HG03196 (cell line): ENCODE results near the gene ADH5.
"Not testable (repeated sequence)": the region's sequence is repeated elsewhere in the genome, so short reads cannot be mapped to it uniquely, and the experiment has no call there.

Source experiments
- ATAC-seq: cut with Tn5 transposase; IDR thresholded peaks from one replicate; pipeline ENCODE4 v1.9.1; 2021; ENCODE audit not compliant: unreplicated experiment

ADH5 gene

GRCh38 chr4:99088023-99088449 lies 552 bp downstream of the ADH5 start:
- peak; percentile 25 for ATAC-seq

DNA sequence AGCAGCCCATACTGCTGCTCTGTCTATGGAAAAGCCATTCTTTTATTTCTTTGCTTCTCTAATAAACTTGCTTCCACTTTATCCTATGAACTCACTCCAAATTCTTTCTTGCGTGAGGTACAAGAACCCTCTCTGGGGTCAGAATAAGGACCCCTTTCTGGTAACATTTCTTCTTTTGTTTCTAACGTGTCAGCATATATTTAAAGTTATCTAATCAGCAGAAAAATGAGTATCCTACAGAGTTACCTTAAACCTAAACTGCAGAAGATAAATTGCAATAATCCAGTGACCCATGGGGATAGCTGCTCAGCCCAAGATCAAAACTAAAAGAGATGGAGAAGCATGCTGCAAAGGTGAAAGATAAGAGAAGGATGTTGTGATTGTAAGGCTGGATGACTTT lies 4.0 kb downstream of the ADH5 start:
- no peak for ATAC-seq

- no peak for ATAC-seq
Observed at GRCh38 chr4:99082192-99082591, 6.4 kb downstream of the ADH5 start.

GRCh38 chr4:99080869-99081268 lies 7.7 kb downstream of the ADH5 start:
- ATAC-seq = not testable (repeated sequence)

DNA sequence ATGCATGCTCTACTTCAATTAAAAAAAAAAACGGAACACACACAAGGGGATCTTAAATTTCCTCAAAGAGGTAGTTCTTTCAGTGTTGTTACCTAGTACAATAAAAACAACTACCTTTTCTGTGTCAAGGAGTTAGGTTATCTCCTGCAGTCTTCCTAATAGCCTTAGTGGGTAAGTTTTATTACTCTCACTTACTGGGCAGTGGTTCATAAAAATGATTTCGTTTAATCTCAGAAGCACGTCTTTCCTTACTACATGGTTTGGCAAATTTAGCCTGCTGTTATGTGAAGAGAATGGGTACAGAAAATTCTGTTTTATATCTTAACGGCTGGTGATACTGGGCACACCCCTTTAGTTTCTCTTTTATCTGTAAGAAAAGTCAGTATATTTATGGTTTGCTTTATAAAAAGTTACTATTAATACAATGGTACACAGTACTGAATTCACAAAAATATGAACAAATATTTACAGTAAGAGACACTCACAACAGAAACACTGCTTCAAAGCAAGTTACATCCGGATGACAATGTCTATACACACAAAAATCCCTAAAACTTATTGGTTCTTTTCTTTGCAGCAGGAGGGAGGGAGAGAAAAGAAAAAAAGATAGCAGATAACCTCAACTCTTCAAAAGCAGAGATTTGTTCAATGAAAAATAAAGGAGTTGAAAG lies 8.8 kb downstream of the ADH5 start:
- ATAC-seq = no peak

- ATAC-seq = no peak
Observed at GRCh38 chr4:99078931-99079624, 9.5 kb downstream of the ADH5 start.

DNA sequence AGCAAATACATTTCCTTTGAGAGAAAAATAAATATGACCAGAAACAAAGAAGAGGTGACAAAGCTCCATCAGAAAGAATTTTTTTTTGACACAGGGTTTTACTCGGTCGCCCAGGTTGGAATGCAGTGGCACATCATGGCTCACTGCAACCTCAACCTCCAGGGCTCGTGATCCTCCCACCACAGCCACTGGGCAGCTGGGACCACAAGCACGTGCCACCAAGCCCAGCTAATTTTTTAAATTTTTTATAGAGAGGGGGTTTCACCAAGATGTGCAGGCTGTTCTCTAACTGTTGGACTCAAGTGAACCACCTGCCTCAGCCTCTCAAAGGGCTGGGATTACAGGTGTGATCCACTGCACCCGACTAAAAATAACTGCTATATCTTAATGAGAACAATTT lies 10.3 kb downstream of the ADH5 start:
- ATAC-seq = no peak

- no peak for ATAC-seq
Observed at GRCh38 chr4:99077177-99077576, 11.4 kb downstream of the ADH5 start.

DNA sequence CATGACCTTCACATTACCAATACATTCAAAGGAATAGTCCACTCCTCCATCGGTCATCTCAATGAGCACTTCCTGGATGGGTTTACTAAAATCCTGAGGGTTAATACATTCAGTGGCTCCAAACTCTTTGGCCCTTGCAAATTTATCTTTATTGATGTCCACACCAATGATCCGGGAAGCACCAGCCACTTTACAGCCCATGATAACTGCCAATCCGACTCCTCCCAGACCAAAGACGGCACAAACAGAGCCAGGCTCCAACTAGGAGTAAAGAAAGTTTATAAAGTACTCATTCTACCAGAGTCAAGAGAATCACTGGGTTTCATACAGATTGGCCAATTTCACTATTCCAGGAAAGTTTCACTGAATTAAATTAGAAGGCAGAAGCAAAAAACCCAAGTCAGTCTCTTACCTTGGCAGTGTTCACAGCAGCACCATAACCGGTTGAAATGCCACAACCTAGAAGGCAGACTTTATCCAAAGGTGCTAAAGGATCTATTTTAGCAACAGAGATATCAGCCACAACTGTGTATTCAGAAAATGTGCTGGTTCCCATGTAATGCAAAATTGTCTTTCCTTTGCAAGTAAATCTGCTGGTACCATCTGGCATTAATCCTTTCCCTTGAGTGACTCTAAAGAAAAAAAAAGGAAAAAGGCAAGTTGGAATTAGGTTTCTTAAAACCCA lies 12.2 kb downstream of the ADH5 start:
- ATAC-seq = no peak

DNA sequence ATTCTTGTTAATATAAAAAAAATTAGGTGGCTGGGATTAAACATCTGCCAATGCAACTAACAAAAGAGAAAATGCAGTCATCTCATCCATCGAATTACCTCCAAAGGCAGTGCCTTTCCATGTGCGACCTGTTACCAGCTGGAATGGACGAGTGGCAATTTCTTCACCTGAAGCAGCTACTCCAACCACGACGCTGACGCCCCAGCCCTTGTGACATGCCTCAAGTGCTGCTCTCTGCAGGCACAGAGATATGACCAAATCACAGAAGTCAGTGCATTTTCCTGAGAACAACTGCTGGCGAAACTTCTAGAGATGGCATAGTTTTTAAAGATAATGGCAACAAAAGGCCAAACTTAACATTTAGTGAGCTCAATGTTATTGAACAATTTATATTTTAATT lies 13.8 kb downstream of the ADH5 start:
- ATAC-seq = no peak

GRCh38 chr4:99071159-99071558 lies 17.4 kb downstream of the ADH5 start:
- ATAC-seq = no peak

DNA sequence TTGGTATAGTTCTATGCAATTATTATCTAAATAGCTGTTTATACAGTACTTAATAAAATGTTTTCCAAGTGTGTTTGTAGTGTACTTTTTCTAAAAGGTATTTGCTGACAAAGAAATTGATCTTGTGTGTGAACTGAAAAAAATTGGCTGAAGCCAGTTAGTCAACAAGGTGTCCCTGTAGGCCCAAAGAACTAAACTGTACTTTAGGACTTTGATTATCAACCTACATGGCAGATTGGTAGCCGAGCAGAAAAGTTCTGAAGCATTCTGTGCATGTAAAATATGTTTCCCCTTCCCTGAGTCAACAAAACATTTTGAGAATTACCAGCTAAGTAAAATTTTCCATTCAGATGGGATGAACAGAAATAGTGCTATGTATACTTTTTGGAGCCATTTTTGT lies 21.0 kb downstream of the ADH5 start:
- ATAC-seq = no peak

GRCh38 chr4:99065521-99065920 lies 23.1 kb downstream of the ADH5 start:
- not testable (repeated sequence) for ATAC-seq

GRCh38 chr4:99062120-99062519 lies 26.5 kb downstream of the ADH5 start:
- ATAC-seq = no peak

DNA sequence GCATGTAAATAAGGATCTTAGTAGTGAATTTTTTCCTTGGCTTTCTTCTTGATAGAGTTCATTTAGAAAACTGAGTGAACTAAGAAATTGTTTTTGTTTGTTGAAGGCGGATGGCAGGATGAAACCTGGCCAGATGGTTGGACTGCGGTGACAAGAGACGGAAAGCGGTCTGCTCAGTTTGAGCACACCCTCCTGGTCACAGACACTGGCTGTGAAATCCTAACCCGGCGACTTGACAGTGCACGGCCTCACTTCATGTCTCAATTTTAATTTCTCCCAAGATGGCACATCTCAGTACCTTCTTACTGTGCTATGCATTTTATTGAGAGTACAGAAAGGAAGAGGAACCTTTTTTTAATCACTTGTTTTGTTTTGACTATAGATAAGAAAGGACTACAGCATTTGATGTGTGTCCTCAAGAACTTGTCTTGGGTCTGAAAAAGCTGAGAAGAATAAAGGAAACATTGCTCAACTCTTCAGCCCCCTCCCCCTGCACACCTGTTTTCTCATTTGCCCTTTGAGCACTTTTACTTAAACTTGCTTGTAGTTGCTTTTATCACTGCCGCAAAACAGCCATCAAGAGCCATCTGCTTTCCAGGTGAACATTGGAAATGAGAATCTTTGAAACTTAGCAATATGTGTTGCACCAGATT lies 27.4 kb downstream of the ADH5 start:
- no peak for ATAC-seq

GRCh38 chr4:99059550-99059949 lies 29.0 kb downstream of the ADH5 start:
- no peak for ATAC-seq

GRCh38 chr4:99058228-99058627 lies 30.4 kb downstream of the ADH5 start:
- ATAC-seq = no peak

GRCh38 chr4:99054428-99054994 lies 34.1 kb downstream of the ADH5 start:
- peak; percentile 45 for ATAC-seq

DNA sequence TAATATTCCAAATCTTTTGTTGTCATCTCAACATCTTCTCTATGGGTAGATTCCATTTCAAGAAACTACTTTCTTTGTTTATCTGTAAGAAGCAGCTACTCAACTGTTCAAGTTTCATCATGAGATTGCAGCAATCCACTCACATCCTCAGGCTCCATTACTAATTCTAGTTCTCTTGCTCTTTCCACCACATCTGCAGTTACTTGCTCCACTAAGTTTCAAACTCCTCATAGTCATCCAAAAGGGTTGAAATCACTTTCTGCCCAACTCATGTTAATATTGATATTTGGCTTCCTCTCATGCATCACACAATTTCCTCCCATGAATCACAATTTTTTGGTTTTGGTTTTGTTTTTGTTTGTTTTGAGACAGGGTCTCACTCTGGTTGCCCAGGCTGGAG lies 35.7 kb downstream of the ADH5 start:
- ATAC-seq = no peak

GRCh38 chr4:99047710-99048109 lies 40.9 kb downstream of the ADH5 start:
- ATAC-seq = no peak

- no peak for ATAC-seq
Observed at GRCh38 chr4:99043346-99043745, 45.2 kb downstream of the ADH5 start.
